ENCODE data around the gene CHST6. TPM values are rescaled to one million over a fixed set of nuclear protein-coding genes. Genes with fewer than 3 reads are reported as not detected.
"Not testable (repeated sequence)": the region's sequence is repeated elsewhere in the genome, so short reads cannot be mapped to it uniquely, and the experiment has no call there.

The CHST6 gene
- total RNA-seq, 1 donor from 2014 or later, result 0.43 TPM

- H3K27ac Mint-ChIP-seq (ENCODE audit: unreplicated experiment), result no peak overlapping the region
These were observed 6.1 kb upstream of the CHST6 start for GRCh38 chr16:75501359-75501758.

GRCh38 chr16:75498605-75499322 is 3.5 kb upstream of the CHST6 start:
- H3K27me3 Mint-ChIP-seq (ENCODE audit: unreplicated experiment), result peaks cover 14% of the 10 kb centered on the region
- H3K9me3 Mint-ChIP-seq (ENCODE audit: unreplicated experiment); H3K36me3 Mint-ChIP-seq (ENCODE audit: unreplicated experiment); H3K4me1 Mint-ChIP-seq (ENCODE audit: unreplicated experiment); DNase-seq (ENCODE audit: extremely low spot score, unreplicated experiment); H3K27ac Mint-ChIP-seq (ENCODE audit: unreplicated experiment); H3K4me3 Mint-ChIP-seq (ENCODE audit: unreplicated experiment): not testable (repeated sequence)

More at GRCh38 chr16:75501359-75501758, 6.1 kb upstream of the CHST6 start:
- H3K9me3 Mint-ChIP-seq (ENCODE audit: unreplicated experiment), result no peaks in the 10 kb centered on the region
- no peak overlapping the region for H3K4me3 Mint-ChIP-seq (ENCODE audit: unreplicated experiment)
- H3K36me3 Mint-ChIP-seq (ENCODE audit: unreplicated experiment), result no peaks in the 10 kb centered on the region
- no peak for DNase-seq (ENCODE audit: extremely low spot score, unreplicated experiment)
- H3K27me3 Mint-ChIP-seq (ENCODE audit: unreplicated experiment), result peaks cover 8% of the 10 kb centered on the region
- no peaks in the 10 kb centered on the region for H3K4me1 Mint-ChIP-seq (ENCODE audit: unreplicated experiment)
- no peak for TF ChIP-seq CTCF (IDR thresholded peaks at IDR 0.05)

GRCh38 chr16:75497558-75497957 is 2.3 kb upstream of the CHST6 start:
- no peak overlapping the region for H3K4me3 Mint-ChIP-seq (ENCODE audit: unreplicated experiment)
- peaks cover 16% of the 10 kb centered on the region for H3K27me3 Mint-ChIP-seq (ENCODE audit: unreplicated experiment)
- H3K27ac Mint-ChIP-seq (ENCODE audit: unreplicated experiment), result no peak overlapping the region
- peaks cover 7% of the 10 kb centered on the region for H3K4me1 Mint-ChIP-seq (ENCODE audit: unreplicated experiment)
- H3K9me3 Mint-ChIP-seq (ENCODE audit: unreplicated experiment), result no peaks in the 10 kb centered on the region
- no peaks in the 10 kb centered on the region for H3K36me3 Mint-ChIP-seq (ENCODE audit: unreplicated experiment)
- DNase-seq (ENCODE audit: extremely low spot score, unreplicated experiment), result no peak
- no peak for TF ChIP-seq CTCF (IDR thresholded peaks at IDR 0.05)

GRCh38 chr16:75494661-75495075 is 573 bp downstream of the CHST6 start:
- H3K4me1 Mint-ChIP-seq (ENCODE audit: unreplicated experiment), result peaks cover 7% of the 10 kb centered on the region
- H3K36me3 Mint-ChIP-seq (ENCODE audit: unreplicated experiment), result no peaks in the 10 kb centered on the region
- no peak overlapping the region for H3K27ac Mint-ChIP-seq (ENCODE audit: unreplicated experiment)
- no peak for DNase-seq (ENCODE audit: extremely low spot score, unreplicated experiment)
- H3K27me3 Mint-ChIP-seq (ENCODE audit: unreplicated experiment), result peaks cover 15% of the 10 kb centered on the region
- H3K4me3 Mint-ChIP-seq (ENCODE audit: unreplicated experiment), result peak overlapping the region; percentile 79
- TF ChIP-seq CTCF (IDR thresholded peaks at IDR 0.05), result no peak
- H3K9me3 Mint-ChIP-seq (ENCODE audit: unreplicated experiment), result no peaks in the 10 kb centered on the region

GRCh38 chr16:75494184-75494583 is 1.1 kb downstream of the CHST6 start:
- TF ChIP-seq CTCF (IDR thresholded peaks at IDR 0.05), result no peak
- DNase-seq (ENCODE audit: extremely low spot score, unreplicated experiment), result no peak
- H3K27ac Mint-ChIP-seq (ENCODE audit: unreplicated experiment), result no peak overlapping the region
- peak overlapping the region; percentile 79 for H3K4me3 Mint-ChIP-seq (ENCODE audit: unreplicated experiment)
- H3K36me3 Mint-ChIP-seq (ENCODE audit: unreplicated experiment), result no peaks in the 10 kb centered on the region
- H3K9me3 Mint-ChIP-seq (ENCODE audit: unreplicated experiment), result no peaks in the 10 kb centered on the region
- peaks cover 7% of the 10 kb centered on the region for H3K4me1 Mint-ChIP-seq (ENCODE audit: unreplicated experiment)
- peaks cover 13% of the 10 kb centered on the region for H3K27me3 Mint-ChIP-seq (ENCODE audit: unreplicated experiment)

Data from osteocyte (in vitro differentiated cells).